GM12872 (cell line): ENCODE data around the gene REEP1.

Experiments used
- CTCF ChIP-seq: IDR thresholded peaks from 3 replicates; pipeline ENCODE4 v1.5.1; 2011; ENCODE audit warnings: low read depth, mild to moderate bottlenecking, low read length, moderate library complexity; ENCODE audit not compliant: insufficient read depth

REEP1 gene

GRCh38 chr2:86280191-86280667 lies 57.2 kb downstream of the REEP1 start:
- TF ChIP-seq CTCF = no peak

GRCh38 chr2:86275962-86276361 lies 61.5 kb downstream of the REEP1 start:
- TF ChIP-seq CTCF = no peak

GRCh38 chr2:86275384-86275799 lies 62.0 kb downstream of the REEP1 start:
- no peak for TF ChIP-seq CTCF

GRCh38 chr2:86274918-86275275 lies 62.5 kb downstream of the REEP1 start:
- no peak for TF ChIP-seq CTCF

- no peak for TF ChIP-seq CTCF
Measured at GRCh38 chr2:86274265-86274917, 63.0 kb downstream of the REEP1 start.

GRCh38 chr2:86272111-86272510 lies 65.3 kb downstream of the REEP1 start:
- no peak for TF ChIP-seq CTCF

GRCh38 chr2:86271248-86271647 lies 66.2 kb downstream of the REEP1 start:
- TF ChIP-seq CTCF = no peak
